ENCODE measurements around the gene RYR1.

The RYR1 gene

DNA sequence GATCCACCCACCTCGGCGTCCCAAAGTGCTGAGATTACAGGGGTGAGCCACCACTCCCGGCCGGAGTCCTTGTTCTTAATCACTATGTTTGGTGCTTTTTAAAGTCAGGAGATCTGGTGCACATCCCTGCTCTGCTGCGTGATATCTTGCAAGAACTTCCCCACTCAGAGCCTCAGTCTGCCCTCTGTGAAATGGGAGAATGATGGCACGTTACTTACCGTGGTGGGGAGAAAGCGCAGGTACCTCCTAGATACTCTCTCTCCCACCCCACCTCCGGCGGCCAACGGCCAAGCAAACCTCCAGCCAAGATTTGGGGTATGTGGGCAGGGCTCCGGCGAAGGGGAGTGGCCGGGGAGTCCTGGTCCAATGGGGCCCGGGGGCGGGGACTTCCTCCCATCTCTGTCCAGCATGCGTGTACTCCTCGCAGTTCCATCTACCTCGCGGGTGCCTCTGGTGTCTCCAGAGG lies at the start of gene RYR1:
TSS of gene RYR1 (plus strand) at position 424 of the 466 bp plus-strand sequence. CDS start 139 bp downstream, outside the sequence.
- peak; percentile 68 for ATAC-seq
- Mint-ChIP-seq H3K36me3 (no peaks in the 10 kb centered on the region), H3K4me1 (peaks cover 32% of the 10 kb centered on the region), H3K27me3 (peaks cover 55% of the 10 kb centered on the region), H3K27ac (no peak within 1 kb of the TSS), H3K9me3 (no peaks in the 10 kb centered on the region), H3K4me3 (peak within 1 kb of the TSS; percentile 21)

DNA sequence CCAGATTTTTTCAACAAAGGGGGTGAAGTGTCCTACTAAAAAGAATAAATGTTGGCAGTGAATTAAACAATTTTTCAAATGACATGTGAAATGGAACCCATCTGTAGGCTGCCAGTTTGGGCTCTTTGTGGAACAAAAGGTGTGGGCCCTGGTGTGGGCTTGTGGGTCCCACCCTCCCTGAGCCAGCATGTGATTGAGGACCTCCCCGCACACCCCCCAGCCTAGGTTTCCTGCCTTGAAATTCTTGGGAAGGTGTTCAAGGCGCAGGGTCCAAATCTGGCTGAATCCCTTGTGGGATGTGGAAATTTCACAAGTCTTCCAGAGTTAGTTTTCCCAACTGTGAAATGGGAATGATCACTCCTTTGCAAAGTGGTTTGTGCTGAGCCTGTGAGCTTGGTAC lies 49.7 kb upstream of the RYR1 start:
- Mint-ChIP-seq H3K36me3 (peaks cover 67% of the 10 kb centered on the region), H3K27ac (no peak overlapping the region), H3K4me3 (no peak overlapping the region), H3K9me3 (no peaks in the 10 kb centered on the region), H3K27me3 (peaks cover 40% of the 10 kb centered on the region), H3K4me1 (peaks cover 24% of the 10 kb centered on the region)
- ATAC-seq, result no peak

GRCh38 chr19:38384209-38385027 lies 49.1 kb upstream of the RYR1 start:
- Mint-ChIP-seq H3K27ac (no peak overlapping the region), H3K36me3 (peaks cover 61% of the 10 kb centered on the region)

DNA sequence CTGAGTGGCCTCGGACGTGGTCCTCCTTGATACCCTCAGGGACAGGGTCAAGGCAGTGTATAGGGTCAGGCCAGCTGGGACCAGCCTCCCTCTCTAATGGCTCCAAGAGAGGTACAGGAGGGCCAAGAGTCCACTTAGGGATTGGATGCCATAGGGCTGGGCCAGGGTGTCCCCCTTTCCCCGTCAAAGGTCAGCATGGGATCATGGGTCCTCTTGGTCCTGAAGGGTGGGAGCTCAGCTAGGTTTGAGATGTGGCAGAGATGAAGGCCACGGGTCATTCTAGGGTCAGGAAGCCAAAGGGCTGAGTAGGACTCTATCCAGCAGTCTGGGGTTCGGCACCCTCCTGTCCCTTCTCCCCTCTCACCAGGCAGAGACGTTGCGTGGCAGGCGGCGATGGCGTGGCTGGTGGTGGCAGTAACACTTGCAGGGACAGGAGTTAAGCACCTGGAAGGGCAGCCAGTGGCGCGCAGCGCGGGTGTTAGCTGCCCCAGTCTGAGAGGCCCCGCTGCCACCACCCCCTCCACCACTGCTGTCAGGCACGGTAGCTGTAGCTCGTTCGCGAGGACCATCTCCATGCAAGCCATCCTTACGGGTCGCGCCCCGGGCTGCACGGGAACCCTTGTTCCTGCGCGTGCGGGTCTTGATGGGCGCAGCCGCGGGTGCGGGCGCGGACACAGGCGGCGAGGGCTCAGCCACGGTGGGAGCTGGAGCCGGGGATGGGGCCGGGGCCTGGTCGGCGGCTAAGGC lies 48.3 kb upstream of the RYR1 start:
- Mint-ChIP-seq H3K4me3 (no peak overlapping the region), H3K27me3 (peaks cover 50% of the 10 kb centered on the region), H3K4me1 (peaks cover 24% of the 10 kb centered on the region), H3K9me3 (no peaks in the 10 kb centered on the region), H3K36me3 (peaks cover 53% of the 10 kb centered on the region), H3K27ac (no peak overlapping the region)
- ATAC-seq, result no peak

More at GRCh38 chr19:38384209-38385027, 49.1 kb upstream of the RYR1 start:
- H3K4me1 Mint-ChIP-seq, result peaks cover 24% of the 10 kb centered on the region
- no peak for ATAC-seq
- H3K4me3 Mint-ChIP-seq, result no peak overlapping the region
- no peaks in the 10 kb centered on the region for H3K9me3 Mint-ChIP-seq
- H3K27me3 Mint-ChIP-seq, result peaks cover 42% of the 10 kb centered on the region

DNA sequence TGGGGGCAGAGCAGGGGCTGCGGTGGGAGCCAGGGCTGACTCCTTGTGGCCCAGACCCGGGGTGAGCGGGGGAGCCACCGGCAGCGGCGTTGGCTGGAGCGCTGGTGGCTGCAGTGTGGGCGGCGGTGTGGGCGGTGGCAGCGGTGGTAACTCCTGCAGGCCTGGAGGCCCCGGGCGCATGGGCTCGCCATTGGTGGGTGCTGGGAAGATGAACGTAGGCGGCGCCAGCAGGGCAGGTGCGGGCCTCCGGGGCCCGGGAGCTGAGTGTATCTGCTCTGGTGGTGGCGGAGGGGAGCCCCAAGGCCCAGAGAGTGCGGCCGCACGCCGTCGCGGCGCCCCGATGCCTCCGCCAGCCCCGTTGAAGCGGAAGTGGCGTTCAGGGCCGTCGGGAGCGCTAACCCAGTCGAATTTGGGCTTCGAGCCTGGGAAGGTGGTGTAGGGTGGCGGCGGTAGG lies 47.7 kb upstream of the RYR1 start:
- H3K36me3 Mint-ChIP-seq, result peaks cover 47% of the 10 kb centered on the region
- H3K9me3 Mint-ChIP-seq, result no peaks in the 10 kb centered on the region
- peaks cover 24% of the 10 kb centered on the region for H3K4me1 Mint-ChIP-seq
- H3K27me3 Mint-ChIP-seq, result peaks cover 56% of the 10 kb centered on the region
- no peak for ATAC-seq
- no peak overlapping the region for H3K27ac Mint-ChIP-seq
- no peak overlapping the region for H3K4me3 Mint-ChIP-seq

DNA sequence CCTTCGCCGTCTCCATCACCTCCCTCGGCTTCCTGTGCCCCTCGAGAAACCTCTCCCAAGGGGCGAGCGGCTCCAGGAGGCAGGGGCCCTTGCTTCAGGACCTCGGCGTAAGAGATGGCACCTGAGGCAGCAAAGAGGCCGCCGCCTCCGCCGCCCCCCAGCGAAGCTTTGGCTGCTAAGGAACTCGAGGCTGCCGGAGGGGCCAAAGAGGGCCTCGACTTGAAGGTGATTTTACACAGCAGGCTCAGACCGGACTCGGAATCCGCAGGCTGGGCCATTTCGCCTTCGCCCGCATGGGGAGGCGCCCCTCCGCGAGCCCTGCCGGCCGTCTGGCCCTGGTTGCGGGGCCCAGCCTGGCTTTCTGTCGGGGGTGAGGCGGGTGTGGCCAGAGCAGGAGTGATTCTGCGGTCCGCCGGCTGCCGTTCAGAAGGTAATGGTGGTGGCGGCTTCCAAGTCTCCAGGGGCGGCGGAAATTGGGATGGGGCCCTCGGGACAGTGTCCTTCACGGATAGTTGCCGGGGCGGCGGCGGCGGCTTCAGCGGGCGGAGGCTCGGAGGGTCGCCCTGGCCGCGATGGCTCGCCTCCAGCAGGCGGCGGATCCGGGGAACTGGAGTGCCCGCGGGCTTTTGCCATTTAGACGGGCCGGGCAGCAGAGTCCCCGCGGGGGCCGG lies 47.1 kb upstream of the RYR1 start:
- peaks cover 41% of the 10 kb centered on the region for H3K36me3 Mint-ChIP-seq
- peaks cover 61% of the 10 kb centered on the region for H3K27me3 Mint-ChIP-seq
- ATAC-seq, result no peak
- H3K9me3 Mint-ChIP-seq, result no peaks in the 10 kb centered on the region
- peak overlapping the region; percentile 14 for H3K4me3 Mint-ChIP-seq
- no peak overlapping the region for H3K27ac Mint-ChIP-seq
- H3K4me1 Mint-ChIP-seq, result peaks cover 24% of the 10 kb centered on the region

- peaks cover 24% of the 10 kb centered on the region for H3K4me1 Mint-ChIP-seq
- no peak overlapping the region for H3K27ac Mint-ChIP-seq
- peak overlapping the region; percentile 70 for H3K4me3 Mint-ChIP-seq
- no peaks in the 10 kb centered on the region for H3K9me3 Mint-ChIP-seq
- H3K27me3 Mint-ChIP-seq, result peaks cover 61% of the 10 kb centered on the region
- ATAC-seq, result peak; percentile 11
- peaks cover 35% of the 10 kb centered on the region for H3K36me3 Mint-ChIP-seq
These were observed 46.4 kb upstream of the RYR1 start for GRCh38 chr19:38386971-38387549.

DNA sequence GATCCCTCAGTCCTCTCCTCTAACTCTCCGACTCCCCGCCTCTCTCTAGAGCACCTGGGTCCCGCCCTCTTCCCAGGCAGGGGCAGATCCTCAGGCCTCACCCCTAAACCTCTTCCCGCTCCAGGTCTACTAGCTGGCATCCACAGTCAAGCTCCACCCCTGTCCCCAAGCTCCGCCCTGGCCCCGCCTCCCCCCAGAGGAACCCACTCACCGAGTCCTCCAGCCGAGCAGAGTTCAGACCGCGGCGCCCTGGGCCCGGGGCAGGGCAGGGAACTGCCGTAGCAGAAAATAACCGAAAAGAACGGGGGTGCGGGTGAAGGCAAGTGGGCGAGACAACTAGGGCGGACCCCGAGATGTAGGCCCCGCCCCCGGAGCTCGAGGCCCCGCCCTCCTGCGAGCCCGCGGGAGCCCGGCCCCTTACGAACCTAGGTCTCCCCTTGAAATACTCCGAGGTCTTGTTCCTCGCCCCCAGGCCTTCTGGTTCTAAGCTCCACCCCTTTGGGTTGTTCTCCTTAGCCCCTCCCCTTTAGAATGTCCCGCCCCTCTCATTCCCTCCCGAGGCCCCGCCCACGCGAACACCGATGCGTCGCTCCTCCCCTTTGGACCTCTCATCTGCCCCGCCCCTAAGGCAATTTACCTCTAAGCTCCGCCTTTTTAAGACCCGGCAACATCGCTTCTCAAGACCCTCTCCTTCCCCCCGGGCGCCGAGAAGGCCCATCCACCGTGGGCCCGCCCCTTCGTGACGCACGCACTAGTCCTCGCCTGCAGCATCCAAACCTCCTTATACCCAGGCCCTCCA lies 45.7 kb upstream of the RYR1 start, which contains the start of gene GGN:
TSS of gene GGN (minus strand) at position 485 of the 799 bp plus-strand sequence. CDS start 773 bp downstream, outside the sequence.
- Mint-ChIP-seq H3K9me3 (no peaks in the 10 kb centered on the region), H3K27ac (no peak within 1 kb of the TSS), H3K4me1 (peaks cover 24% of the 10 kb centered on the region), H3K4me3 (peak within 1 kb of the TSS; percentile 80), H3K36me3 (peaks cover 28% of the 10 kb centered on the region), H3K27me3 (peaks cover 57% of the 10 kb centered on the region)
- peak; percentile 71 for ATAC-seq

- Mint-ChIP-seq H3K9me3 (no peaks in the 10 kb centered on the region), H3K27me3 (peaks cover 50% of the 10 kb centered on the region), H3K36me3 (peaks cover 20% of the 10 kb centered on the region), H3K4me3 (peak within 1 kb of the TSS; percentile 80), H3K27ac (no peak within 1 kb of the TSS), H3K4me1 (peaks cover 24% of the 10 kb centered on the region)
- ATAC-seq, result no peak
These were observed 45.0 kb upstream of the RYR1 start, which contains the start of gene SPRED3 for GRCh38 chr19:38388349-38389100. Gene SPRED3 (plus strand): TSS chr19:38388697. CDS start chr19:38390303, 1,606 bp downstream.

- no peak for ATAC-seq
- Mint-ChIP-seq H3K27me3 (peaks cover 55% of the 10 kb centered on the region), H3K4me1 (peaks cover 30% of the 10 kb centered on the region), H3K4me3 (peak overlapping the region; percentile 7), H3K27ac (no peak overlapping the region), H3K9me3 (no peaks in the 10 kb centered on the region), H3K36me3 (peaks cover 18% of the 10 kb centered on the region)
These were observed 44.2 kb upstream of the RYR1 start for GRCh38 chr19:38389101-38389925.

DNA sequence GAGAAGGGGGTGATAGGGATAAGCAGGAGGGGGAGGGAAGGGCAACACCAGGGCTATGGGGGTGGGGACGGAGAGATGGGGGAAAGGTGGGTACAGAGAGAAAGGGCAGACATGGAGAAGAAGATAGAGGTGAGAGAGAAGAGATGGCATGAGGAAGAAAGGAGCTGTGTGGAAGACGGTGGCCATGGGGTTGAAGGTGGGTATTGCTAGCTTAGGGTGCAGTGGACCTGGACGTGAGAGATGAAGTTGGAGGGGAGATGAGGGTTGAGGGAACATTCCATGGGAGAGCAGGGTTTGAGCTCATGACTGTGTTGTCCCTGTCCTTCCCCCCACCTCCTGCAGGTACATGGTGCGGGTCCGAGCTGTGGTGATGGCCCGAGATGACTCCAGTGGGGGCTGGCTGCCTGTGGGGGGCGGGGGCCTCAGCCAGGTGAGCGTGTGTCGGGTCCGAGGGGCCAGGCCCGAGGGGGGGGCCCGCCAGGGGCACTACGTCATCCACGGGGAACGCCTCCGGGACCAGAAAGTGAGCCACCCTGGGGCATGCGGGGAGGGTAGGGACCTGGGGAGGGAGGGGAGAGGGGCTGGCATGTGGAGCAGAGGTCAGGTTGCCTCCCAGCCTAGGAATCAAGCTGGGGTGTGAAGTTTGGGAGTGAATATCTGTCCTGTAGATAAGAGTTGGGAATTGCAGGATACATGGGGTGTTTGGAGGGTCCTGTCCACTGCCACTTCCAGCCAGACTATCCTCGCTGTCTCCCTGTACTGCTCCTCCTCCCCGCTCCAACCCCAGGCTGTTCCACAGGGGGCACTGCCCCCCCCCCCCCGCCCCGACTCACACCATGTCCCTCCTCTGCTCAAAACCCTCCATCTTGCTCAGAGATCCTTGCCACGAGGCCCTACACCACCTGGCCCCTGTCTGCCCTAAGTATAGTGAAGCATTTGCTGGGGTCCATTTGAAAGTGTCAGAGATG lies 43.2 kb upstream of the RYR1 start:
- Mint-ChIP-seq H3K27ac (no peak overlapping the region), H3K27me3 (peaks cover 55% of the 10 kb centered on the region), H3K36me3 (peaks cover 9% of the 10 kb centered on the region), H3K4me3 (no peak overlapping the region), H3K9me3 (no peaks in the 10 kb centered on the region), H3K4me1 (peaks cover 29% of the 10 kb centered on the region)
- ATAC-seq, result no peak

DNA sequence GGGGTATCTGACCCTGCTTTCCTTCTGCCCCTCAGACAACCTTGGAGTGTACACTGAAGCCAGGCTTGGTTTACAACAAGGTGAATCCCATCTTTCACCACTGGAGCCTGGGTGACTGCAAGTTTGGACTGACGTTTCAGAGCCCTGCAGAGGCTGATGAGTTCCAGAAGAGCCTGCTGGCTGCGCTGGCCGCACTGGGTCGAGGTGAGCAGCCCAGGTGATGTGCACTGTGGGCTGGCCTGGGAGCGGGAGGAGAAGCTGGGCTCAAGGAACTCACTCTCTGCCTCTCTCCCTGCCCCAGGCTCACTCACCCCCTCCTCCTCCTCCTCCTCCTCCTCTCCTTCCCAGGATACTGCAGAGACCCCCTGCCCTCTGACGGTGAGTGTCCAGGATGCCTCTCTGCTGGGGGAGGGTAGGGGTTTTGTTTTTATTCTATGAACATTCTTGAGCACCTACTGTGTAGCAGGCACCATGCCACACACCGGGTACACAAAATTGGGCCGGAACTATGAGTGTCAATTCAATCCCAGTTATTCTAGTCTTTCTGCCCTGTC lies 41.5 kb upstream of the RYR1 start:
- H3K27me3 Mint-ChIP-seq, result peaks cover 61% of the 10 kb centered on the region
- peaks cover 27% of the 10 kb centered on the region for H3K4me1 Mint-ChIP-seq
- H3K4me3 Mint-ChIP-seq, result no peak overlapping the region
- H3K27ac Mint-ChIP-seq, result no peak overlapping the region
- H3K9me3 Mint-ChIP-seq, result no peaks in the 10 kb centered on the region
- H3K36me3 Mint-ChIP-seq, result peaks cover 6% of the 10 kb centered on the region
- no peak for ATAC-seq
